RWPE2 (cell line): ENCODE measurements around the gene C1orf87.
A peak's percentile ranks its signal among the peaks of the same experiment; 100 is the strongest.

Experiments
- ATAC-seq: fragments of 200-7000 bp; cut with Tn5 transposase; 3 replicates; pipeline ENCODE4 v1.9.1; 2021; ENCODE audit warnings: low read depth
- DNase-seq: peaks from one replicate; pipeline ENCODE4 v3.0.0-alpha.2; 2020; ENCODE audit warnings: low spot score
- H3K27ac ChIP-seq: fragments of 450-650 bp; 2 replicates; pipeline ENCODE4 v1.5.1; 2017; ENCODE audit warnings: mild to moderate bottlenecking; ENCODE audit not compliant: poor library complexity, severe bottlenecking
- H3K27me3 ChIP-seq: fragments of 250-450 bp; sonication (Bioruptor Pico); 2 replicates; pipeline ENCODE4 v1.5.1; 2021; ENCODE audit warnings: mild to moderate bottlenecking, moderate library complexity; ENCODE audit not compliant: insufficient read depth, poor library complexity, severe bottlenecking
- H3K36me3 ChIP-seq: fragments of 250-450 bp; sonication (Bioruptor Pico); 2 replicates; pipeline ENCODE4 v1.5.1; 2020; ENCODE audit warnings: low read depth, mild to moderate bottlenecking, moderate library complexity
- H3K4me1 ChIP-seq: fragments of 250-450 bp; sonication (Bioruptor Pico); 2 replicates; pipeline ENCODE4 v1.5.1; 2021; ENCODE audit warnings: mild to moderate bottlenecking, moderate library complexity; ENCODE audit not compliant: insufficient read depth, poor library complexity, severe bottlenecking
- H3K4me3 ChIP-seq: fragments of 250-450 bp; sonication (Bioruptor Pico); 2 replicates; pipeline ENCODE4 v1.5.1; 2021; ENCODE audit warnings: mild to moderate bottlenecking, moderate library complexity; ENCODE audit not compliant: severe bottlenecking
- H3K9me3 ChIP-seq: fragments of 250-450 bp; sonication (Bioruptor Pico); 2 replicates; pipeline ENCODE4 v1.5.1; 2021; ENCODE audit warnings: mild to moderate bottlenecking, moderate library complexity; ENCODE audit not compliant: severe bottlenecking
- TF ChIP-seq, protein P1 (sequence below): fragments of 450-650 bp; IDR thresholded peaks from one replicate; pipeline ENCODE4 v1.5.1; 2017; ENCODE audit warnings: mild to moderate bottlenecking, moderate library complexity; ENCODE audit not compliant: poor library complexity, severe bottlenecking

The C1orf87 gene

DNA sequence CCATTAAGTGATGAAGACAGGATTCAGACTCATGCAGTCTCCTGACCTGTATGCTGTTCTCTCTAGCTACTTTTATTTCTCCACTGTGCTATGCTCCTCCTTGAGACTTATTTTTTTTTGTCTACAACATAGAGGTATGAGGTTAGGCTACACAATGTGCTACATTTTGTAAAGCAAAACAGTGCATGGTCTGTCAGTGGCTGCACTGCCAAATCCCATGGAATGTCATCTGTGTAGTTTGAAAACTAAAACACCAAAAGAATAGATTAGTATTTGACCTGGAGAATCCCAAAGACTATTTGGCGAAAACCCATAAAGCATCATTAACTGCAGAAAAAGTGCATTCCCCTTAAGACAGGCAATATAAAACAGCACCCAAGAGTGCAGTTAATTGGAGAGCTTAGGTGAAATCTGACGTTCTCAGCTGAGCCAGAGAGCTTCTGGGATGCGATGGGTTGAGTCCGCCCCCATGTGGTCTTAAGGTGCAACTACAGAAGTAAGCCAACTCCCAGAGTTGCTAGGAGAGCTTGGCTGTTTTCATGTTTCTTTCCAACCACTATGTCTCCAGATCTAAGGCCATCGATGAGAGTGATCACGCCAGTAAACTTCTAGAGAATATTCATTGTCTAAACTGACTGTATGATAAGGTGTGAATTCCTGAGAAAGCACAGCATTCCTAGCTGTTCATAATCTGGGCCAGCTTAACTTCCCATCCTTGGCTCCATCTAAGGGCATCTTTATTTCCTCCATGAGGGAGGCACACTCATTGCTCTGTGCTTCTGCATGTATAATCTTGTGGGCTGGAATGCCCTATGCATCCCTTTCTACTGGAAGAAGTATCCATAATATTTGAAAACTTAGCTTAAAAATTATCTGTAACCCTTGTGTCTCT is 126.3 kb downstream of the C1orf87 start:
- H3K9me3 ChIP-seq = no peaks in the 10 kb centered on the region
- ATAC-seq (peak; percentile 86), DNase-seq (no peak)
- H3K27me3 ChIP-seq = no peaks in the 10 kb centered on the region
- H3K27ac ChIP-seq = no peak overlapping the region
- no peak overlapping the region for H3K4me3 ChIP-seq
- TF ChIP-seq, protein P1, sequence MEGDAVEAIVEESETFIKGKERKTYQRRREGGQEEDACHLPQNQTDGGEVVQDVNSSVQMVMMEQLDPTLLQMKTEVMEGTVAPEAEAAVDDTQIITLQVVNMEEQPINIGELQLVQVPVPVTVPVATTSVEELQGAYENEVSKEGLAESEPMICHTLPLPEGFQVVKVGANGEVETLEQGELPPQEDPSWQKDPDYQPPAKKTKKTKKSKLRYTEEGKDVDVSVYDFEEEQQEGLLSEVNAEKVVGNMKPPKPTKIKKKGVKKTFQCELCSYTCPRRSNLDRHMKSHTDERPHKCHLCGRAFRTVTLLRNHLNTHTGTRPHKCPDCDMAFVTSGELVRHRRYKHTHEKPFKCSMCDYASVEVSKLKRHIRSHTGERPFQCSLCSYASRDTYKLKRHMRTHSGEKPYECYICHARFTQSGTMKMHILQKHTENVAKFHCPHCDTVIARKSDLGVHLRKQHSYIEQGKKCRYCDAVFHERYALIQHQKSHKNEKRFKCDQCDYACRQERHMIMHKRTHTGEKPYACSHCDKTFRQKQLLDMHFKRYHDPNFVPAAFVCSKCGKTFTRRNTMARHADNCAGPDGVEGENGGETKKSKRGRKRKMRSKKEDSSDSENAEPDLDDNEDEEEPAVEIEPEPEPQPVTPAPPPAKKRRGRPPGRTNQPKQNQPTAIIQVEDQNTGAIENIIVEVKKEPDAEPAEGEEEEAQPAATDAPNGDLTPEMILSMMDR = peak; percentile 93
- H3K36me3 ChIP-seq = no peaks in the 10 kb centered on the region
- no peaks in the 10 kb centered on the region for H3K4me1 ChIP-seq

DNA sequence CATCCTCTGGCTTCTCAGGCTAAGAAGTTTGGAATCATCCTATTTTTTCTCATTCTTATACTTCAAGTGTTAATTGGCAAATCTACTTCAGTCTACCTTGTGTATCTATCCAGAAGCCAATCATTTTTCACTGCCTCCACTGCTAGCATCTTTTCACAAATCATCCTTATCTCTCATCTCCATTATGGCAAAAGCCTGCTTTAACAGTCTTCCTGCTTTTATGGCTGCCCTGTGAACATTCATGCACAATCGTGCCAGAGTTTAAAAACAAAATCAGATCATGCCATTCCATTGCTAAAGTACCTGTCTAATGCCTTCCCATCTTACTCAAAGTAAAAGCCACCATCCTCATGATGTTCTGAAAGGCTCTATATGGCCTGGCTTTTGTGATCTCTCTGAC is 127.8 kb downstream of the C1orf87 start:
- H3K27ac ChIP-seq = no peak overlapping the region
- H3K4me1 ChIP-seq = no peaks in the 10 kb centered on the region
- no peak for ATAC-seq
- DNase-seq = no peak
- no peaks in the 10 kb centered on the region for H3K36me3 ChIP-seq
- no peaks in the 10 kb centered on the region for H3K27me3 ChIP-seq
- no peak overlapping the region for H3K4me3 ChIP-seq
- H3K9me3 ChIP-seq = no peaks in the 10 kb centered on the region
- TF ChIP-seq, protein P1 = no peak
